ENCODE data around the gene LTBR. TPM values are rescaled to one million over a fixed set of nuclear protein-coding genes. Genes with fewer than 3 reads are reported as not detected.
A peak's percentile ranks its signal among the peaks of the same experiment; 100 is the strongest.

LTBR gene
- total RNA-seq, 2 donors from 2014 or later, result 8.4 to 9.1 TPM

GRCh38 chr12:6335451-6336078, 48.4 kb upstream of the LTBR start:
- H3K27ac Mint-ChIP-seq, result no peak overlapping the region
- peak overlapping the region; percentile 47 for H3K9ac ChIP-seq (ENCODE audit: extremely low read depth, low read length, poor library complexity, severe bottlenecking)
- peaks cover 46% of the 10 kb centered on the region for H3K36me3 Mint-ChIP-seq (ENCODE audit: low read depth)
- H3K9me3 Mint-ChIP-seq, result no peaks in the 10 kb centered on the region
- H3K4me3 ChIP-seq (ENCODE audit: low read length), result peak overlapping the region; percentile 72
- peak; percentile 74 for TF ChIP-seq CTCF (conservative IDR thresholded peaks at IDR 0.05)
- H3K4me1 Mint-ChIP-seq, result peaks cover 16% of the 10 kb centered on the region
- WGBS, 2 experiments (ENCODE audit: insufficient coverage in 1 of 2, insufficient read length in 1 of 2), result 40 to 100% methylated on average over 1 to 11 of the region's 11 CpGs
- no peak overlapping the region for H3K4me3 Mint-ChIP-seq
- DNase-seq, result peak; percentile 89
- H3K36me3 ChIP-seq (ENCODE audit: control insufficient read depth, insufficient read depth, low read length), result peaks cover 38% of the 10 kb centered on the region
- peaks cover 20% of the 10 kb centered on the region for H3K4me1 ChIP-seq (ENCODE audit: control insufficient read depth, insufficient read depth, low read length)
- H3K27ac ChIP-seq (ENCODE audit: low read depth, low read length), result peak overlapping the region; percentile 92
- H3K9me3 ChIP-seq (ENCODE audit: control insufficient read depth, low read length), result no peaks in the 10 kb centered on the region
- no peaks in the 10 kb centered on the region for H3K27me3 ChIP-seq (ENCODE audit: control insufficient read depth, insufficient read depth, low read length, poor library complexity, severe bottlenecking)
- no peaks in the 10 kb centered on the region for H3K27me3 Mint-ChIP-seq (ENCODE audit: insufficient read depth)

- no peaks in the 10 kb centered on the region for H3K9me3 Mint-ChIP-seq
- H3K9ac ChIP-seq (ENCODE audit: extremely low read depth, low read length, poor library complexity, severe bottlenecking), result peak overlapping the region; percentile 47
- H3K36me3 Mint-ChIP-seq (ENCODE audit: low read depth), result peaks cover 39% of the 10 kb centered on the region
- no peaks in the 10 kb centered on the region for H3K27me3 ChIP-seq (ENCODE audit: control insufficient read depth, insufficient read depth, low read length, poor library complexity, severe bottlenecking)
- no peaks in the 10 kb centered on the region for H3K9me3 ChIP-seq (ENCODE audit: control insufficient read depth, low read length)
- no peak overlapping the region for H3K4me3 Mint-ChIP-seq
- peaks cover 19% of the 10 kb centered on the region for H3K4me1 Mint-ChIP-seq
- H3K4me1 ChIP-seq (ENCODE audit: control insufficient read depth, insufficient read depth, low read length), result peaks cover 20% of the 10 kb centered on the region
- no peak for TF ChIP-seq CTCF (conservative IDR thresholded peaks at IDR 0.05)
- peak overlapping the region; percentile 92 for H3K27ac ChIP-seq (ENCODE audit: low read depth, low read length)
- H3K36me3 ChIP-seq (ENCODE audit: control insufficient read depth, insufficient read depth, low read length), result peaks cover 31% of the 10 kb centered on the region
- 0 to 3% methylated on average over 6 to 12 of the region's 12 CpGs for WGBS, 2 experiments (ENCODE audit: insufficient coverage in 1 of 2, insufficient read length in 1 of 2)
- H3K4me3 ChIP-seq (ENCODE audit: low read length), result peak overlapping the region; percentile 72
- no peak overlapping the region for H3K27ac Mint-ChIP-seq
- no peaks in the 10 kb centered on the region for H3K27me3 Mint-ChIP-seq (ENCODE audit: insufficient read depth)
- peak; percentile 100 for DNase-seq
These were observed 47.7 kb upstream of the LTBR start for GRCh38 chr12:6336079-6336888.

- Histone ChIP-seq H3K4me3 (ENCODE audit: low read length) (peak overlapping the region; percentile 72), H3K27me3 (ENCODE audit: control insufficient read depth, insufficient read depth, low read length, poor library complexity, severe bottlenecking) (no peaks in the 10 kb centered on the region), H3K4me1 (ENCODE audit: control insufficient read depth, insufficient read depth, low read length) (peaks cover 20% of the 10 kb centered on the region), H3K9me3 (ENCODE audit: control insufficient read depth, low read length) (no peaks in the 10 kb centered on the region), H3K27ac (ENCODE audit: low read depth, low read length) (peak overlapping the region; percentile 92), H3K36me3 (ENCODE audit: control insufficient read depth, insufficient read depth, low read length) (peaks cover 27% of the 10 kb centered on the region), H3K9ac (ENCODE audit: extremely low read depth, low read length, poor library complexity, severe bottlenecking) (peak overlapping the region; percentile 45)
- Mint-ChIP-seq H3K27me3 (ENCODE audit: insufficient read depth) (no peaks in the 10 kb centered on the region), H3K4me3 (no peak overlapping the region), H3K9me3 (no peaks in the 10 kb centered on the region), H3K36me3 (ENCODE audit: low read depth) (peaks cover 30% of the 10 kb centered on the region), H3K4me1 (peaks cover 22% of the 10 kb centered on the region), H3K27ac (no peak overlapping the region)
- TF ChIP-seq CTCF (conservative IDR thresholded peaks at IDR 0.05), result no peak
- DNase-seq, result no peak
- 62 to 76% methylated on average over 10 to 15 of the region's 15 CpGs for WGBS, 2 experiments (ENCODE audit: insufficient coverage in 1 of 2, insufficient read length in 1 of 2)
These were observed 46.8 kb upstream of the LTBR start for GRCh38 chr12:6336889-6337853.
